Fibroblast of pulmonary artery (primary cell): ENCODE measurements around the gene PRKCE.

Experiments used
- DNase-seq: peaks from one replicate; pipeline ENCODE4 v3.0.0-alpha.2; 2010; ENCODE audit warnings: low read depth
- H3K4me3 ChIP-seq: replicated peaks from 2 replicates; pipeline ENCODE4 v1.5.1; 2011; ENCODE audit warnings: low read depth, mild to moderate bottlenecking, control low read depth, low read length, moderate library complexity
- TF ChIP-seq, protein P1 (sequence below): IDR thresholded peaks from 2 replicates; pipeline ENCODE4 v1.5.1; 2011; ENCODE audit warnings: mild to moderate bottlenecking, control low read depth, low read length, inconsistent platforms; ENCODE audit errors: missing control alignments

The PRKCE gene

DNA sequence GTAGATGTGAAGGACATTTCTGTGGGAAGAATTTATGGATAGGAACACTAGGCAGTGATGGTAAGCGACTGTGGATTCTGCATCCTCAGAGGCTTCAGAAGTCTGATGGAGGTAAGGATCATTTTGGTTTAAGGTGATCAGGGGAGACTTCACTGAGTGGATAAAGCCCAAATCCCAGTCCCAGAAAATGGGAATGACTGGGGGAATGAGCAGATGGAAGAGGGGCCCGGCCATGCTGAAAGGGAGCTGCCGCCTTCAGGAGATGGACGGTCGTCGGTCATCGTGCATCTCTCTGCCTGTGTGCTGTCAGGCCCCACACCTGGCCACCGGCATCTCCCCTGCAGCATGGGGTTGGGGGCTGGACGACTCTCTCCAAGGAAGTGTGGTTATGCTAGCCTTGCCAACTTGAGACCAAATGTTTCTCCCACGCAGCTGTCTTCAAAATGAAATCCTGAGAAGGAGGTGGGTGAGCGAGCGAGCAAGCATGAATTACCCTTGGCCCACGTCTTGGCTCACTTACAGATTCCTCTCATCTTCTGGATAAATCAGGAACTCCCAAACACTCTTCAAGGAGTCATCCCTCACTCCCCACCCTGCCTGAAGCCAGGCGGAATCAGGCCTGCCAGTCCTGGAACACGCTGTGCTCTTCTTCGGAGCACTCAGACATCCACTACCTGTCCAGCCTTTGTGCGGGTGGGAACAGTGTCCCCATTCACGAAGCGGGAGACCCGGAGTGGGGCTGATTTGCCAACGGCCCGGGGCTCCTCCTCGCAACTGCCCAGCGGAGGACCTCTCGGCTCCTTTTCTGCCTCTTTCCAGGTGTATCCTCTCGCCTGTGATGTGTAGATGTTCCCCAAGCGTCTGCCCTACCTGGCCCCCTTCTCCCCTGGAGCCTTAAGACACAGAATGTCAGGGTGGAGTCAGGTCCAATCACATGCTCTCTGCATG is 85.6 kb downstream of the PRKCE start:
- DNase-seq: peak; percentile 24
- TF ChIP-seq, protein P1, sequence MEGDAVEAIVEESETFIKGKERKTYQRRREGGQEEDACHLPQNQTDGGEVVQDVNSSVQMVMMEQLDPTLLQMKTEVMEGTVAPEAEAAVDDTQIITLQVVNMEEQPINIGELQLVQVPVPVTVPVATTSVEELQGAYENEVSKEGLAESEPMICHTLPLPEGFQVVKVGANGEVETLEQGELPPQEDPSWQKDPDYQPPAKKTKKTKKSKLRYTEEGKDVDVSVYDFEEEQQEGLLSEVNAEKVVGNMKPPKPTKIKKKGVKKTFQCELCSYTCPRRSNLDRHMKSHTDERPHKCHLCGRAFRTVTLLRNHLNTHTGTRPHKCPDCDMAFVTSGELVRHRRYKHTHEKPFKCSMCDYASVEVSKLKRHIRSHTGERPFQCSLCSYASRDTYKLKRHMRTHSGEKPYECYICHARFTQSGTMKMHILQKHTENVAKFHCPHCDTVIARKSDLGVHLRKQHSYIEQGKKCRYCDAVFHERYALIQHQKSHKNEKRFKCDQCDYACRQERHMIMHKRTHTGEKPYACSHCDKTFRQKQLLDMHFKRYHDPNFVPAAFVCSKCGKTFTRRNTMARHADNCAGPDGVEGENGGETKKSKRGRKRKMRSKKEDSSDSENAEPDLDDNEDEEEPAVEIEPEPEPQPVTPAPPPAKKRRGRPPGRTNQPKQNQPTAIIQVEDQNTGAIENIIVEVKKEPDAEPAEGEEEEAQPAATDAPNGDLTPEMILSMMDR: no peak
- no peak overlapping the region for H3K4me3 ChIP-seq

DNA sequence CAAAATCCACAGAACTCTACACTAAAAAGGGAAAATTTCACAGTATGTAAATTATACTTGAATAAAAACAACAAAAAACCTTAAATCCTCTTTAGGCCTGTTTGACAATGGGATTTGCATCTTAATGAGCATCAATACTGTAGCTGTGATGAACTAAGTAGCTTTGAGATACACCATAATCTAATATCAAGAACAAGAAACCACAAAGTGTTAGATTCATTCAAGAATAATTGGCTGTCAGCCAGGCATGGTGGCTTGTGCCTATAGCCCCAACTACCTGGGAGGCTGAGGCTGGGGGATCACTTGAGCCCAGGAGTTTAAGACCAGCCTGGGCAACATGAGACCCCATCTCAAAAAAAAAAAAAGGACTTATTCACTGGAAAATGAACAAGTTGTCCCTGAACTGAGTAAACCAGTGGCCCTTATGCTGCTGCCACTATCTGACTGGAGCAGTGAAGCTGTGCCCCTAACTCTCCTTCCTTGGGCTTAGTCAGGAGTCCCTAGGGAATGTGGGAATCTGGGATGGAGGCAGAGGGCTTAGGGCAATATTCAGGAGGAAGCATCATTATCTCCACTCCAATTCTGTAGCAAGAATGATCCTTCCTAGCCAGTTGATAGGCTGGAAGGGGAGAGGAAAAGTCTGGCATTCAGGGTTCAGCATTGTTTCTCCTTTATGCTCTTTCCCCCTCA is 88.5 kb downstream of the PRKCE start:
- DNase-seq: no peak

DNA sequence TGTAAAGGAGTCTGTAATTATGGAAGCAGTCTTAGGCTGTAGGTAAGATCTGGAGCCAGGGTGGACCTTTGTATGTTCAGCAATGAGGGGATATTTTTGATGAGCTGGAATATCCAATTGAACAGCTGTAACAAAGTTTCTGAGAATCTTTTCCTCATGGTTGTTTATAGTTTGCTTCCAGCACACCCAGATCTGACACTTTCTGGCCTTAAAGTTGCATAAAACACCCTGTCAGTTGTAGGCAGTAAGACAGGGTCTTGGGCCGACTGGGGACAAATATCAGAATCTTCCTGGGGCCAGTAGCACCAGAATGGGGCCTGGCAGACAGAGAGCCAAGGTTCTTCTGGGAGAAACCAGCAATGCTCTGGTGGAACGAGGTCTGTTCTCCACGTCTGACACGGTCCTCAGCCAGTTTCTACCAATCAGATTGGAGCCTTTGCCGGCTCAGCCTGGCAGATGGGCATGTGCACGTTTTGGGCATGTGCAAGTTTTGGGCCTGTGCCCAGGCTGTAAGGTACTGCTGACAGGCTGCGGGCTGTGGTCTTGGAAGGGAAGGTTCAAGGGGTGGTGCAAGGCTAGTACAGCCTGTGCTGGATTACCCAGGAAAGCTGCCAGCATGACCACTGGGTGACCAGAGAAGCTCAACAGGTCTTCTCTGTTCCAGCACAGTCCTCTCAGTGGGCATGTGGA is 89.8 kb downstream of the PRKCE start:
- TF ChIP-seq, protein P1: no peak
- no peak for DNase-seq
- H3K4me3 ChIP-seq: no peak overlapping the region

More for the DNA sequence above, 88.5 kb downstream of the PRKCE start:
- TF ChIP-seq, protein P1: no peak
- no peak overlapping the region for H3K4me3 ChIP-seq

DNA sequence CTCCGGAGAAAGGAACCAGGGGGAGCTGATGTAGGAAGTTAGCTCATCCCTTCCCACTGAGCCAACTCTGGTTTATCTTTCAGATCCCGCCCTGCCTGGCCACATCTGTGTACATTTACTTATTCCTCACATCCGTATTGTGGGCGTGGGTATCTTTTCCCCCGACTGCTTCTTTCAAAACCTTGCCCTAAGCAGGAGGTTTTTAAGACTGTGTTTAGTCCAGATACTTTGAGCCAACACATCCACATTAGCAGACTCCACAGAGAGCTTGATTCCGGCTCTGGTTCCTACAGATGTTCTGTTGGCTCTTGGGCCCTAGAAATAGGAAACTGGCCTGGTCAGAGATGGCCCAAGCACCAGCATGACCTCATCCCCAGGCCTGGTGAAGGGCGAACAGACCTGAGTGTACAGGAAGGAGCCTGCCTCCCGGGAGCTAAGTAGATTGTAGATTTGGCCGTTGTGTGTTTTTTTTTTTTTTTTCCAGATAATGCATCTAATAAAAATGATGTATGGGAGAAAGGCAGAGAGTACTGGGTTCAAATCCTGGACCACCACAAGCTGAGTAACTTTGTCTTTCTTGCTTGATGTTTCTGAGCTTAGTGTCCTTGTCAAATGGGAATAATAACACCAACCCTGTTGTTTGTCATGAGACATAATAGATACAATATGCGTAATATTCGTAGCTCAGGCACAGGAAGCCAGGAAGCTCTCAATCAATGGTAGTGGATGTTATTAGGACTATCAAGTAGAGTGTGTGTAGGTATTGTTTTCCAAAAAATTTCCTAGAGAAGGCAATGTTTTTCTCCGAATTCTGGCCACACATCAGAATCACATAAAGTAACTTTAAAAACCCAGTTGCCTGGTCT is 92.3 kb downstream of the PRKCE start:
- DNase-seq: peak; percentile 72
- TF ChIP-seq, protein P1: no peak
- no peak overlapping the region for H3K4me3 ChIP-seq

DNA sequence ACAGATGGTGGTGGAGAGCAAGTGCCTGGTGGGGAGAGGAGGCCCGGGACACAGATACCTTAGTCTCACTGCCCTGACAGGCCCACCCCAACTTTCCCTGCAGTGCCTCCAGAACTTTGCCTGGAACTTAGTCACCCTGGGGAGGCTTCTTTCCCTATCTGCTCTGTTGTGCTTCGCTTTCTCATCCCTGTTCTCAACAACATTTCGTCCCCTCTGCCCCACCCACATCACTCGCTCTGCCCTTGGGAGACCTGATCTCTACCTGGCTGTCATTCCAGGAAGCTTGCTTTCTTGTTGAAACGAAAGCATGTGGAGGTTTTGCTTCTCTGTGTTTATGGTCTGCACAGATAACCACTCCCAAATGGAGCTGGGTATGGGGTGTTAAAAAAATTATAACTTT is 93.8 kb downstream of the PRKCE start:
- DNase-seq: no peak
- no peak overlapping the region for H3K4me3 ChIP-seq
- TF ChIP-seq, protein P1: no peak

DNA sequence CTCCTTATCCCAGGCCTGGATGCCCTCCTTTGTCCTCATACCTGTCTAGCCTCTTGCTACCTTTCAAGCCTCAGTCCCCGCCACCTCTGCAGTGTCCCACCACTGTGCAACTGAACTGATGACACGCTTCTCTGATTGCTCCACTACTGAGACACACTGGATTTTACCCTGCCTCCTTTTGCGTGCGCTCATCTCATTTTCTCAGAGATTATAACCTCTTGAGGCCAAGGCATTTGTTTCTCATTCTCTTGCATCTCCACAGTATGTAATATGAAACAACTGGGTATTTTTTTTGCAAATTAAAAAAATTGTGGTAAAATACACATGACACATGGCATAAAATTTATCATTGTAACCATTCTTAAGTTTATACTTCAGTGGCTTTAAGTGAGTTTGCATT is 95.4 kb downstream of the PRKCE start:
- no peak overlapping the region for H3K4me3 ChIP-seq
- no peak for DNase-seq
- TF ChIP-seq, protein P1: no peak
